WTC11 (cell line): ENCODE results near the gene KDM5A. TPM values are rescaled to one million over a fixed set of nuclear protein-coding genes. Genes with fewer than 3 reads are reported as not detected.

Experiments
- ATAC-seq: fragments of 200-7000 bp; cut with Tn5 transposase; 2 replicates; pipeline ENCODE4 v1.10.0; 2021; ENCODE audit warnings: mild to moderate bottlenecking, moderate library complexity
- CTCF ChIA-PET: fragments of 300-600 bp; sonication (Branson Sonifier 250); formaldehyde crosslinking; loops from one replicate; lab custom pipeline; 2021; ENCODE audit warnings: antibody characterized with exemption; lab: Charles Lee
- POLR2A ChIA-PET: fragments of 350-600 bp; sonication (Branson Sonifier 250); formaldehyde crosslinking; loops from one replicate; lab custom pipeline; 2021; ENCODE audit warnings: antibody characterized with exemption; lab: Charles Lee
- DNase-seq: peaks from one replicate; pipeline ENCODE4 v3.0.0; 2021; ENCODE audit warnings: low spot score
- H3K27ac Mint-ChIP-seq: 2 replicates; pipeline ENCODE4 v1.8.0; 2021; ENCODE audit warnings: mixed read lengths
- H3K27me3 Mint-ChIP-seq: 2 replicates; pipeline ENCODE4 v1.8.0; 2021; ENCODE audit warnings: low read depth, mild to moderate bottlenecking, moderate library complexity, mixed read lengths
- H3K36me3 Mint-ChIP-seq: 2 replicates; pipeline ENCODE4 v1.8.0; 2021; ENCODE audit warnings: mixed read lengths
- H3K4me1 Mint-ChIP-seq: 2 replicates; pipeline ENCODE4 v1.8.0; 2022; ENCODE audit warnings: mixed read lengths
- H3K4me3 Mint-ChIP-seq: 2 replicates; pipeline ENCODE4 v1.8.0; 2021; ENCODE audit warnings: mild to moderate bottlenecking, moderate library complexity, mixed read lengths
- H3K9me3 Mint-ChIP-seq: 2 replicates; pipeline ENCODE4 v1.8.0; 2021; ENCODE audit warnings: mixed read lengths
- ARID4B ChIP-seq: sonication (generic); formaldehyde crosslinking; IDR thresholded peaks from 2 replicates; pipeline ENCODE4 v1.8.0; 2023; ENCODE audit warnings: missing genetic modification reagents, mild to moderate bottlenecking, borderline replicate concordance
- CREM ChIP-seq: sonication (generic); formaldehyde crosslinking; IDR thresholded peaks from 2 replicates; pipeline ENCODE4 v1.8.1; 2022; ENCODE audit warnings: mild to moderate bottlenecking, missing genetic modification reagents, moderate library complexity
- CTCF ChIP-seq: fragments of 200-600 bp; IDR thresholded peaks from 2 replicates; pipeline ENCODE4 v1.8.0; 2022; ENCODE audit warnings: antibody characterized with exemption
- E2F1 ChIP-seq: sonication (generic); formaldehyde crosslinking; IDR thresholded peaks from 2 replicates; pipeline ENCODE4 v1.8.0; 2022; ENCODE audit warnings: mild to moderate bottlenecking, missing genetic modification reagents
- ESRRA ChIP-seq: sonication (generic); formaldehyde crosslinking; IDR thresholded peaks from 2 replicates; pipeline ENCODE4 v1.8.1; 2022; ENCODE audit warnings: mild to moderate bottlenecking, missing genetic modification reagents, borderline replicate concordance
- FOXK1 ChIP-seq: sonication (generic); formaldehyde crosslinking; IDR thresholded peaks from 2 replicates; pipeline ENCODE4 v1.8.0; 2022; ENCODE audit warnings: mild to moderate bottlenecking, moderate library complexity, missing genetic modification reagents
- GRHL2 ChIP-seq: fragments of 250-450 bp; sonication (Bioruptor Pico); IDR thresholded peaks from 2 replicates; pipeline ENCODE4 v1.8.0; 2022; ENCODE audit warnings: mild to moderate bottlenecking, moderate library complexity; ENCODE audit not compliant: insufficient replicate concordance, severe bottlenecking
- GTF2I ChIP-seq: fragments of 250-450 bp; sonication (Bioruptor Pico); conservative IDR thresholded peaks from 2 replicates; pipeline ENCODE4 v1.4.0; 2021; ENCODE audit warnings: mild to moderate bottlenecking
- JAZF1 ChIP-seq: fragments of 250-450 bp; sonication (Bioruptor Pico); IDR thresholded peaks from 2 replicates; pipeline ENCODE4 v1.9.0; 2021; ENCODE audit warnings: moderate library complexity, mild to moderate bottlenecking, inconsistent platforms
- MXD4 ChIP-seq: fragments of 250-450 bp; sonication (Bioruptor Pico); IDR thresholded peaks from 2 replicates; pipeline ENCODE4 v1.8.0; 2021; ENCODE audit warnings: mild to moderate bottlenecking, moderate library complexity, borderline replicate concordance
- MYBL2 ChIP-seq: sonication (generic); formaldehyde crosslinking; IDR thresholded peaks from 2 replicates; pipeline ENCODE4 v1.8.1; 2023; ENCODE audit warnings: mild to moderate bottlenecking, moderate library complexity, missing genetic modification reagents
- RELA ChIP-seq: sonication (generic); formaldehyde crosslinking; IDR thresholded peaks from 2 replicates; pipeline ENCODE4 v1.8.1; 2022; ENCODE audit warnings: missing genetic modification reagents, mild to moderate bottlenecking, borderline replicate concordance
- SMAD3 ChIP-seq: sonication (generic); formaldehyde crosslinking; IDR thresholded peaks from 2 replicates; pipeline ENCODE4 v1.8.0; 2022; ENCODE audit warnings: missing genetic modification reagents, mild to moderate bottlenecking, borderline replicate concordance
- ZNF121 ChIP-seq: sonication (generic); formaldehyde crosslinking; IDR thresholded peaks from 2 replicates; pipeline ENCODE4 v1.8.0; 2023; ENCODE audit warnings: missing genetic modification reagents
- ZNF219 ChIP-seq: sonication (generic); formaldehyde crosslinking; IDR thresholded peaks from 2 replicates; pipeline ENCODE4 v1.8.0; 2023; ENCODE audit warnings: missing genetic modification reagents, mild to moderate bottlenecking, borderline replicate concordance
- ZNF396 ChIP-seq: fragments of 250-450 bp; sonication (Bioruptor Pico); IDR thresholded peaks from 2 replicates; pipeline ENCODE4 v1.8.0; 2021; ENCODE audit warnings: mild to moderate bottlenecking, moderate library complexity, borderline replicate concordance
- ZNF423 ChIP-seq: fragments of 250-450 bp; sonication (Bioruptor Pico); IDR thresholded peaks from 2 replicates; pipeline ENCODE4 v2.1.2; 2022; ENCODE audit warnings: mild to moderate bottlenecking, moderate library complexity
- ZNF512 ChIP-seq: sonication (generic); formaldehyde crosslinking; IDR thresholded peaks from 2 replicates; pipeline ENCODE4 v1.8.1; 2022; ENCODE audit warnings: missing genetic modification reagents, borderline replicate concordance
- total RNA-seq: library from RNA; stranded (reverse); gene quantifications from 3 replicates; pipeline ENCODE4 v1.2.3, GENCODE V29; 2021
- TF ChIP-seq, protein P1 (sequence below): sonication (generic); formaldehyde crosslinking; IDR thresholded peaks from 2 replicates; pipeline ENCODE4 v1.8.1; 2022; ENCODE audit warnings: low read depth, mild to moderate bottlenecking, moderate library complexity, missing genetic modification reagents, borderline replicate concordance
- TF ChIP-seq, protein P2 (sequence below): fragments of 250-450 bp; sonication (Bioruptor Pico); IDR thresholded peaks from 2 replicates; pipeline ENCODE4 v1.9.0; 2021; ENCODE audit warnings: moderate library complexity, mild to moderate bottlenecking, inconsistent platforms, borderline replicate concordance

KDM5A gene
- total RNA-seq, 1 experiment from 2014 or later = 57.6 TPM

DNA sequence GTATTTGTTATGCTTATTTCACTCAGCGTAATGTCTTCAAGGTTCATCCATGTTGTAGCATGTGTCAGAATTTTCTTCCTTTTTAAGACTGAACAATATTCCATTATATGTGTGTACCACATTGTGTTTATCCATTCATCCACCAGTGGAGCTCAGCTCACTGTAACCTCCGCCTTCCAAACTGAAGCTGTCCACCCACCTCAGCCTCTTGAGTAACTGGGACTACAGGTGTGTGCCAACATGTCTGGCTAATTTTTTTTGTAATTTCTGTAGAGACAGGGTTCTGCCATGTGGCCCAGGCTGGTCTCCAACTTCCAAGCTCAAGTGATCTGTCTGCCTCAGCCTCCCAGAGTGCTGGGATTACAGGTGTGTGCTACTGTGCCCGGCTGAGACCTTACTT, 33.4 kb upstream of the KDM5A start:
- no peaks in the 10 kb centered on the region for H3K4me1 Mint-ChIP-seq
- peaks cover 55% of the 10 kb centered on the region for H3K36me3 Mint-ChIP-seq
- no peak for DNase-seq
- H3K27ac Mint-ChIP-seq = no peak overlapping the region
- H3K4me3 Mint-ChIP-seq = no peak overlapping the region
- H3K9me3 Mint-ChIP-seq = no peaks in the 10 kb centered on the region
- ATAC-seq = no peak
- no peak for TF ChIP-seq CREM (CRISPR knock-in tag)
- TF ChIP-seq ARID4B (CRISPR knock-in tag) = no peak
- TF ChIP-seq, protein P1, sequence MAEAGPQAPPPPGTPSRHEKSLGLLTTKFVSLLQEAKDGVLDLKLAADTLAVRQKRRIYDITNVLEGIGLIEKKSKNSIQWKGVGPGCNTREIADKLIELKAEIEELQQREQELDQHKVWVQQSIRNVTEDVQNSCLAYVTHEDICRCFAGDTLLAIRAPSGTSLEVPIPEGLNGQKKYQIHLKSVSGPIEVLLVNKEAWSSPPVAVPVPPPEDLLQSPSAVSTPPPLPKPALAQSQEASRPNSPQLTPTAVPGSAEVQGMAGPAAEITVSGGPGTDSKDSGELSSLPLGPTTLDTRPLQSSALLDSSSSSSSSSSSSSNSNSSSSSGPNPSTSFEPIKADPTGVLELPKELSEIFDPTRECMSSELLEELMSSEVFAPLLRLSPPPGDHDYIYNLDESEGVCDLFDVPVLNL (CRISPR knock-in tag) = no peak
- TF ChIP-seq ZNF423 = no peak
- no peak for TF ChIP-seq MYBL2 (CRISPR knock-in tag)
- no peak for TF ChIP-seq GRHL2 (CRISPR knock-in tag)
- TF ChIP-seq ZNF121 (CRISPR knock-in tag) = no peak
- TF ChIP-seq ESRRA (CRISPR knock-in tag) = no peak
- no peak for TF ChIP-seq RELA (CRISPR knock-in tag)
- TF ChIP-seq MXD4 (CRISPR knock-in tag) = no peak
- no peak for TF ChIP-seq E2F1 (CRISPR knock-in tag)
- no peak for TF ChIP-seq CTCF
- TF ChIP-seq SMAD3 = no peak
- TF ChIP-seq, protein P2, sequence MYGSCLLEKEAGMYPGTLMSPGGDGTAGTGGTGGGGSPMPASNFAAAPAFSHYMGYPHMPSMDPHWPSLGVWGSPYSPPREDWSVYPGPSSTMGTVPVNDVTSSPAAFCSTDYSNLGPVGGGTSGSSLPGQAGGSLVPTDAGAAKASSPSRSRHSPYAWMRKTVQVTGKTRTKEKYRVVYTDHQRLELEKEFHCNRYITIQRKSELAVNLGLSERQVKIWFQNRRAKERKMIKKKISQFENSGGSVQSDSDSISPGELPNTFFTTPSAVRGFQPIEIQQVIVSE (CRISPR knock-in tag) = no peak
- no peak for TF ChIP-seq ZNF219 (CRISPR knock-in tag)
- no peak for TF ChIP-seq ZNF396 (CRISPR knock-in tag)
- no peaks in the 10 kb centered on the region for H3K27me3 Mint-ChIP-seq
- ChIA-PET POLR2A (no interaction called here), CTCF (no interaction called here)

DNA sequence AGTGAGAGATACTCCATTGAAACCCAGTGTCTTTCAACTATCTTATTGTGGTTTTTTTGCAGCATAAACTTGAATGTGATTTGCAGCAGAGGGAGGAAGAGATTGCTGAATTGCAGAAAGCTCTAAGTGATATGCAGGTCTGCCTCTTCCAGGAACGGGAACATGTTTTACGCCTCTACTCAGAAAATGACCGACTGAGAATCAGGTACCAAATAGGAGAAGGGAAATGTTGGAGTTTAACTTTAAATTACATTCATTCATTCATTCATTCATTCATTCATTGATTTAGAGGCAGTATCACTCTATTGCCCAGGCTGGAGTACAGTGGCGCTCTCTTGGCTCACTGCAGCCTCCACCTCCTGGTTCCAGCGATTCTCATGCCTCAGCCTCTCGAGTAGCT, 29.3 kb upstream of the KDM5A start:
- Mint-ChIP-seq H3K36me3 (peaks cover 55% of the 10 kb centered on the region), H3K27ac (no peak overlapping the region), H3K27me3 (no peaks in the 10 kb centered on the region), H3K4me3 (no peak overlapping the region), H3K9me3 (no peaks in the 10 kb centered on the region), H3K4me1 (no peaks in the 10 kb centered on the region)
- ChIA-PET POLR2A (no interaction called here), CTCF (no interaction called here)
- ATAC-seq (no peak), DNase-seq (no peak)
- no peak for TF ChIP-seq MXD4 (CRISPR knock-in tag)
- no peak for TF ChIP-seq ZNF121 (CRISPR knock-in tag)
- TF ChIP-seq FOXK1 = no peak
- no peak for TF ChIP-seq GTF2I (CRISPR knock-in tag)
- no peak for TF ChIP-seq ZNF512
- TF ChIP-seq JAZF1 = no peak
- no peak for TF ChIP-seq ARID4B (CRISPR knock-in tag)
